Measurements from ENCODE around the gene FHAD1.
"Not testable (repeated sequence)": the region's sequence is repeated elsewhere in the genome, so short reads cannot be mapped to it uniquely, and the experiment has no call there.

The FHAD1 gene

GRCh38 chr1:15388201-15388880 is 141.3 kb downstream of the FHAD1 start:
- DNase-seq (ENCODE audit: insufficient read length, low spot score) (no peak), FAIRE-seq (no peak)

- not testable (repeated sequence) for DNase-seq (ENCODE audit: insufficient read length, low spot score); FAIRE-seq
Measured at GRCh38 chr1:15389828-15390227, 142.8 kb downstream of the FHAD1 start.

- no peak for FAIRE-seq
Measured at GRCh38 chr1:15390667-15391066, 143.6 kb downstream of the FHAD1 start.

GRCh38 chr1:15391366-15391765 is 144.3 kb downstream of the FHAD1 start:
- no peak for DNase-seq (ENCODE audit: insufficient read length, low spot score)
- FAIRE-seq, result no peak

More at GRCh38 chr1:15390667-15391066, 143.6 kb downstream of the FHAD1 start:
- no peak for DNase-seq (ENCODE audit: insufficient read length, low spot score)

- FAIRE-seq (no peak), DNase-seq (ENCODE audit: insufficient read length, low spot score) (no peak)
Measured at GRCh38 chr1:15393475-15394257, 146.6 kb downstream of the FHAD1 start.

GRCh38 chr1:15394258-15394690 is 147.3 kb downstream of the FHAD1 start:
- FAIRE-seq, result no peak
- no peak for DNase-seq (ENCODE audit: insufficient read length, low spot score)

GRCh38 chr1:15397236-15397635 is 150.2 kb downstream of the FHAD1 start:
- FAIRE-seq (no peak), DNase-seq (ENCODE audit: insufficient read length, low spot score) (no peak)

- DNase-seq (ENCODE audit: insufficient read length, low spot score) (no peak), FAIRE-seq (no peak)
Measured at GRCh38 chr1:15399710-15400109, 152.7 kb downstream of the FHAD1 start.

GRCh38 chr1:15400627-15401026 is 153.6 kb downstream of the FHAD1 start:
- no peak for DNase-seq (ENCODE audit: insufficient read length, low spot score)
- FAIRE-seq, result no peak

GRCh38 chr1:15401391-15402055 is 154.5 kb downstream of the FHAD1 start:
- no peak for FAIRE-seq
- no peak for DNase-seq (ENCODE audit: insufficient read length, low spot score)

- no peak for FAIRE-seq
- DNase-seq (ENCODE audit: insufficient read length, low spot score), result no peak
Measured at GRCh38 chr1:15402809-15403450, 155.9 kb downstream of the FHAD1 start.

- no peak for FAIRE-seq
- no peak for DNase-seq (ENCODE audit: insufficient read length, low spot score)
Measured at GRCh38 chr1:15403962-15404580, 157.0 kb downstream of the FHAD1 start.

GRCh38 chr1:15405106-15405850 is 158.3 kb downstream of the FHAD1 start:
- FAIRE-seq (no peak), DNase-seq (ENCODE audit: insufficient read length, low spot score) (no peak)

- no peak for FAIRE-seq
- DNase-seq (ENCODE audit: insufficient read length, low spot score), result no peak
Measured at GRCh38 chr1:15406614-15407559, 159.9 kb downstream of the FHAD1 start.

GRCh38 chr1:15407580-15407979 is 160.6 kb downstream of the FHAD1 start:
- FAIRE-seq (no peak), DNase-seq (ENCODE audit: insufficient read length, low spot score) (no peak)

- FAIRE-seq, result no peak
- DNase-seq (ENCODE audit: insufficient read length, low spot score), result no peak
Measured at GRCh38 chr1:15408890-15409387, 161.9 kb downstream of the FHAD1 start.

- FAIRE-seq, result peak; percentile 68
- peak; percentile 89 for DNase-seq (ENCODE audit: insufficient read length, low spot score)
Measured at GRCh38 chr1:15409388-15410222, 162.6 kb downstream of the FHAD1 start, which contains the start of gene EFHD2. EFHD2 (plus strand) TSS chr1:15409888; CDS start chr1:15409972, 84 bp downstream.
